Posterior vena cava (tissue), 2 donors: Measurements from ENCODE around the gene C16orf96. TPM values are rescaled to one million over a fixed set of nuclear protein-coding genes. Genes with fewer than 3 reads are reported as not detected.

Experiments
- DNase-seq: peaks from one replicate; pipeline ENCODE4 v3.0.0-alpha.2; 2020; ENCODE audit warnings: low spot score
- intact Hi-C, 2 donors: fragments of 100-400 bp; cut with DNase I; formaldehyde crosslinking; loops; one replicate each; pipeline versions ENCODE4 v1.14.1 to v1.14.2; 2022 to 2023
- total RNA-seq, 2 donors: library from RNA; stranded (reverse); fragmentation: NEBNext Ultra II Directional; extraction: Animal tissue kit (Norgen Biotek cat#: 25700); gene quantifications; one replicate each; pipeline ENCODE4 v1.2.1, GENCODE V29; 2021
- donor health status: DM: yes; HTN: yes; CAD: no.
- donor health status: DM: yes; HTN: yes; CAD: no.

C16orf96 gene
- total RNA-seq, 2 donors from 2014 or later, result 0.09 to 0.10 TPM

- DNase-seq, result no peak
- intact Hi-C loops, result no loop called here
Measured at GRCh38 chr16:4591706-4592470, 35.7 kb downstream of the C16orf96 start.

GRCh38 chr16:4593086-4593485 lies 36.9 kb downstream of the C16orf96 start:
- DNase-seq, result no peak
- intact Hi-C loops, result no loop called here

- intact Hi-C loops, result no loop called here
- DNase-seq, result no peak
Measured at GRCh38 chr16:4594433-4595410, 38.6 kb downstream of the C16orf96 start.

GRCh38 chr16:4597174-4597573 lies 41.0 kb downstream of the C16orf96 start:
- intact Hi-C loops, result no loop called here

GRCh38 chr16:4599037-4599436 lies 42.9 kb downstream of the C16orf96 start:
- intact Hi-C loops, result no loop called here
- DNase-seq, result no peak

More at GRCh38 chr16:4597174-4597573, 41.0 kb downstream of the C16orf96 start:
- no peak for DNase-seq

- intact Hi-C loops, result no loop called here
- no peak for DNase-seq
Measured at GRCh38 chr16:4599545-4599944, 43.4 kb downstream of the C16orf96 start.

GRCh38 chr16:4601036-4601863 lies 45.1 kb downstream of the C16orf96 start:
- intact Hi-C loops, result no loop called here
- no peak for DNase-seq

- intact Hi-C loops, result no loop called here
Measured at GRCh38 chr16:4601864-4602186, 45.7 kb downstream of the C16orf96 start.

GRCh38 chr16:4602331-4602730 lies 46.2 kb downstream of the C16orf96 start:
- DNase-seq, result no peak
- intact Hi-C loops, result no loop called here

More at GRCh38 chr16:4601864-4602186, 45.7 kb downstream of the C16orf96 start:
- DNase-seq, result no peak

- intact Hi-C loops, result no loop called here
- DNase-seq, result no peak
Measured at GRCh38 chr16:4603624-4604170, 47.6 kb downstream of the C16orf96 start.

GRCh38 chr16:4604401-4604800 lies 48.3 kb downstream of the C16orf96 start:
- intact Hi-C loops, result no loop called here
- DNase-seq, result no peak

GRCh38 chr16:4606354-4606753 lies 50.2 kb downstream of the C16orf96 start:
- intact Hi-C loops, result no loop called here
- DNase-seq, result no peak

GRCh38 chr16:4607841-4608703 lies 51.9 kb downstream of the C16orf96 start:
- DNase-seq, result no peak
- intact Hi-C loops, result no loop called here

- intact Hi-C loops, result no loop called here
Measured at GRCh38 chr16:4608704-4608980, 52.5 kb downstream of the C16orf96 start.

GRCh38 chr16:4609200-4610010 lies 53.3 kb downstream of the C16orf96 start:
- intact Hi-C loops, result no loop called here
- no peak for DNase-seq

More at GRCh38 chr16:4608704-4608980, 52.5 kb downstream of the C16orf96 start:
- DNase-seq, result no peak

GRCh38 chr16:4610011-4611005 lies 54.2 kb downstream of the C16orf96 start:
- intact Hi-C loops, result no loop called here
- no peak for DNase-seq
